Measurements from ENCODE around the gene PTK6.
A peak's percentile ranks its signal among the peaks of the same experiment; 100 is the strongest.

Gene PTK6

GRCh38 chr20:63539092-63539430 lies 1.9 kb upstream of the PTK6 start:
- H3K27me3 ChIP-seq (replicated peaks; ENCODE audit: control insufficient read depth, insufficient read depth, low read length) = no peaks in the 10 kb centered on the region
- H3K36me3 ChIP-seq (ENCODE audit: control insufficient read depth, insufficient read depth, low read length) = no peaks in the 10 kb centered on the region
- TF ChIP-seq CTCF (IDR thresholded peaks at IDR 0.05; ENCODE audit: insufficient read depth, low read length, poor library complexity, severe bottlenecking) = no peak
- no peak for DNase-seq (ENCODE audit: extremely low read depth, insufficient read length)
- no peak overlapping the region for H3K4me3 ChIP-seq (replicated peaks; ENCODE audit: low read depth, low read length)

- no peak for TF ChIP-seq CTCF (IDR thresholded peaks at IDR 0.05; ENCODE audit: insufficient read depth, low read length, poor library complexity, severe bottlenecking)
- Histone ChIP-seq H3K27me3 (replicated peaks; ENCODE audit: control insufficient read depth, insufficient read depth, low read length) (no peaks in the 10 kb centered on the region), H3K36me3 (ENCODE audit: control insufficient read depth, insufficient read depth, low read length) (no peaks in the 10 kb centered on the region), H3K4me3 (replicated peaks; ENCODE audit: low read depth, low read length) (peak overlapping the region; percentile 44)
- no peak for DNase-seq (ENCODE audit: extremely low read depth, insufficient read length)
These were observed 1.3 kb upstream of the PTK6 start for GRCh38 chr20:63538204-63539091.

- H3K4me3 ChIP-seq (replicated peaks; ENCODE audit: low read depth, low read length) = peak overlapping the region; percentile 63
- peak; percentile 95 for DNase-seq (ENCODE audit: extremely low read depth, insufficient read length)
- H3K27me3 ChIP-seq (replicated peaks; ENCODE audit: control insufficient read depth, insufficient read depth, low read length) = no peaks in the 10 kb centered on the region
- H3K36me3 ChIP-seq (ENCODE audit: control insufficient read depth, insufficient read depth, low read length) = no peaks in the 10 kb centered on the region
- TF ChIP-seq CTCF (IDR thresholded peaks at IDR 0.05; ENCODE audit: insufficient read depth, low read length, poor library complexity, severe bottlenecking) = peak; percentile 93
These were observed 488 bp upstream of the PTK6 start for GRCh38 chr20:63537525-63538203.

- Histone ChIP-seq H3K36me3 (ENCODE audit: control insufficient read depth, insufficient read depth, low read length) (no peaks in the 10 kb centered on the region), H3K27me3 (replicated peaks; ENCODE audit: control insufficient read depth, insufficient read depth, low read length) (no peaks in the 10 kb centered on the region), H3K4me3 (replicated peaks; ENCODE audit: low read depth, low read length) (peak overlapping the region; percentile 63; the same call in 1 of the 2 replicates)
- TF ChIP-seq CTCF (IDR thresholded peaks at IDR 0.05; ENCODE audit: insufficient read depth, low read length, poor library complexity, severe bottlenecking) = no peak
- DNase-seq (ENCODE audit: extremely low read depth, insufficient read length) = peak; percentile 13
These were observed 767 bp downstream of the PTK6 start for GRCh38 chr20:63536241-63536977.

GRCh38 chr20:63534831-63535651 lies 2.1 kb downstream of the PTK6 start:
- DNase-seq (ENCODE audit: extremely low read depth, insufficient read length) = peak; percentile 32
- Histone ChIP-seq H3K27me3 (replicated peaks; ENCODE audit: control insufficient read depth, insufficient read depth, low read length) (no peaks in the 10 kb centered on the region), H3K4me3 (replicated peaks; ENCODE audit: low read depth, low read length) (no peak overlapping the region), H3K36me3 (ENCODE audit: control insufficient read depth, insufficient read depth, low read length) (no peaks in the 10 kb centered on the region)
- no peak for TF ChIP-seq CTCF (IDR thresholded peaks at IDR 0.05; ENCODE audit: insufficient read depth, low read length, poor library complexity, severe bottlenecking)

All from GM06990 (cell line).